Panc1 (cell line): Measurements from ENCODE around the gene ABLIM2. TPM values are rescaled to one million over a fixed set of nuclear protein-coding genes. Genes with fewer than 3 reads are reported as not detected.

Source experiments
- ATAC-seq: fragments of 200-7000 bp; cut with Tn5 transposase; 2 replicates; pipeline ENCODE4 v1.9.1; 2020; ENCODE audit warnings: mild to moderate bottlenecking, moderate library complexity
- BruUV-seq: library from RNA; stranded (reverse); fragments of 400-500 nt; replicated peaks from 2 replicates; lab custom pipeline; 2021; lab: Mats Ljungman, UMichigan
- CTCF ChIA-PET: fragments of 300-600 bp; sonication (Branson Sonifier 250); formaldehyde crosslinking; loops from one replicate; lab custom pipeline; 2022; ENCODE audit warnings: antibody characterized with exemption; lab: Charles Lee
- POLR2A ChIA-PET: fragments of 300-600 bp; sonication (Branson Sonifier 250); formaldehyde crosslinking; loops from one replicate; lab custom pipeline; 2022; ENCODE audit warnings: antibody characterized with exemption; lab: Charles Lee
- DNase-seq: peaks from one replicate; pipeline ENCODE4 v3.0.0-alpha.2; 2010; ENCODE audit warnings: low read depth, low spot score
- H3K27ac ChIP-seq: 2 replicates; pipeline ENCODE4 v1.5.1; 2011; ENCODE audit warnings: mild to moderate bottlenecking, low read length, inconsistent platforms
- H3K27me3 ChIP-seq: fragments of 200-500 bp; sonication (Bioruptor generic); 2 replicates; pipeline ENCODE4 v1.6.0; 2014; ENCODE audit warnings: low read length, inconsistent platforms; ENCODE audit not compliant: control insufficient read depth, insufficient read depth
- H3K36me3 ChIP-seq: fragments of 200-500 bp; sonication (Bioruptor generic); 2 replicates; pipeline ENCODE4 v1.5.1; 2014; ENCODE audit warnings: inconsistent platforms, mild to moderate bottlenecking, low read length, moderate library complexity; ENCODE audit not compliant: control insufficient read depth, insufficient read depth
- H3K4me1 ChIP-seq: 2 replicates; pipeline ENCODE4 v1.5.1; 2011; ENCODE audit warnings: inconsistent platforms, mild to moderate bottlenecking, low read length, moderate library complexity; ENCODE audit not compliant: control insufficient read depth, insufficient read depth
- H3K4me3 ChIP-seq, 2 experiments: 2 replicates each; pipeline ENCODE4 v1.5.1; 2011 to 2012; ENCODE audit warnings: low read depth in 2 of 2, low read length in 2 of 2, mild to moderate bottlenecking in 2 of 2, inconsistent platforms in 1 of 2, moderate library complexity in 1 of 2
- H3K9me3 ChIP-seq: fragments of 200-500 bp; sonication (Bioruptor generic); 2 replicates; pipeline ENCODE4 v1.5.1; 2014; ENCODE audit warnings: low read depth, mild to moderate bottlenecking, inconsistent platforms, low read length, moderate library complexity; ENCODE audit not compliant: control insufficient read depth, insufficient read depth
- CTCF ChIP-seq: fragments of 450-650 bp; IDR thresholded peaks from 2 replicates; pipeline ENCODE4 v1.5.1; 2017; ENCODE audit warnings: mild to moderate bottlenecking
- POLR2AphosphoS5 ChIP-seq: IDR thresholded peaks from 2 replicates; pipeline ENCODE4 v1.6.1; 2012; ENCODE audit warnings: mild to moderate bottlenecking, low read depth, low read length, moderate library complexity
- REST ChIP-seq, 2 experiments: IDR thresholded peaks; 2 replicates each; pipeline ENCODE4 v1.6.1; 2011 to 2012; ENCODE audit warnings: low read depth in 2 of 2, control low read depth in 1 of 2, low read length in 1 of 2, mild to moderate bottlenecking in 1 of 2, moderate library complexity in 1 of 2; ENCODE audit not compliant: insufficient read depth in 1 of 2
- SIN3A ChIP-seq: IDR thresholded peaks from 2 replicates; pipeline ENCODE4 v1.6.1; 2012; ENCODE audit warnings: low read depth, mild to moderate bottlenecking, low read length, moderate library complexity, borderline replicate concordance; ENCODE audit not compliant: insufficient read depth
- TCF7L2 ChIP-seq: IDR thresholded peaks from 2 replicates; pipeline ENCODE4 v1.6.1; 2011; ENCODE audit warnings: mild to moderate bottlenecking, low read depth, low read length, inconsistent platforms
- in situ Hi-C: cut with HindIII; loops from 2 replicates; pipeline ENCODE4 v1.10.0; 2016; ENCODE audit warnings: low sequenced_read_pairs, low pct_unique_long_range_greater_than_20kb
- intact Hi-C: fragments of 100-400 bp; cut with micrococcal nuclease; formaldehyde crosslinking; loops from one replicate; pipeline ENCODE4 v1.10.0; 2022; ENCODE audit not compliant: unreplicated experiment
- total RNA-seq: library from RNA; stranded (reverse); gene quantifications from one replicate; pipeline ENCODE4 v1.2.1, GENCODE V29; 2021; ENCODE audit not compliant: unreplicated experiment

The ABLIM2 gene
- total RNA-seq, 1 experiment from 2014 or later, result 0.64 TPM

- ATAC-seq (no peak), DNase-seq (no peak)
- intact Hi-C loops (loop anchor here (10.0 kb wide), 1 partner anchor 62 kb away; no protein-coding TSS in a partner anchor), in situ Hi-C loops (no loop called here)
- CTCF ChIA-PET, result no interaction called here
- Histone ChIP-seq H3K27ac (peak overlapping the region; percentile 97), H3K9me3 (no peaks in the 10 kb centered on the region), H3K36me3 (peaks cover 8% of the 10 kb centered on the region), H3K27me3 (no peaks in the 10 kb centered on the region), H3K4me3 (peak overlapping the region; percentile 64 to 79), H3K4me1 (peaks cover 45% of the 10 kb centered on the region)
- no TSS peak for BruUV-seq
- TF ChIP-seq TCF7L2, result no peak
- no peak for TF ChIP-seq CTCF
- TF ChIP-seq REST (IDR thresholded peaks at IDR 0.05; ENCODE audit: insufficient read depth in 1 of 2, low read depth in 2 of 2, low read length in 1 of 2), result no peak
- TF ChIP-seq SIN3A, result no peak
- no peak for TF ChIP-seq POLR2AphosphoS5
- POLR2A ChIA-PET, result no interaction called here
Observed at GRCh38 chr4:7937006-7937405, 221.6 kb downstream of the ABLIM2 start.

- no peaks in the 10 kb centered on the region for H3K9me3 ChIP-seq
- peak overlapping the region; percentile 8 to 19 for H3K4me3 ChIP-seq
- DNase-seq, result no peak
- ChIA-PET POLR2A (no interaction called here), CTCF (no interaction called here)
- H3K36me3 ChIP-seq, result peaks cover 5% of the 10 kb centered on the region; the same call in 1 of the 2 replicates
- H3K27ac ChIP-seq, result peak overlapping the region; percentile 97
- TF ChIP-seq CTCF, result no peak
- no peak for TF ChIP-seq SIN3A
- no peak for TF ChIP-seq POLR2AphosphoS5
- no peak for TF ChIP-seq TCF7L2
- TF ChIP-seq REST (IDR thresholded peaks at IDR 0.05; ENCODE audit: insufficient read depth in 1 of 2, low read depth in 2 of 2, low read length in 1 of 2), result no peak
- H3K27me3 ChIP-seq, result no peaks in the 10 kb centered on the region
- intact Hi-C loops, result loop anchor here (10.0 kb wide), 1 partner anchor 59 kb away; no protein-coding TSS in a partner anchor
- no peak for ATAC-seq
- in situ Hi-C loops, result no loop called here
- no TSS peak for BruUV-seq
- peaks cover 61% of the 10 kb centered on the region for H3K4me1 ChIP-seq
Observed at GRCh38 chr4:7933651-7934510, 224.7 kb downstream of the ABLIM2 start.
